Measurements from ENCODE around the gene SLC24A2. TPM values are rescaled to one million over a fixed set of nuclear protein-coding genes. Genes with fewer than 3 reads are reported as not detected.

SLC24A2 gene
- total RNA-seq, 1 experiment from 2014 or later, result 8.0 TPM

DNA sequence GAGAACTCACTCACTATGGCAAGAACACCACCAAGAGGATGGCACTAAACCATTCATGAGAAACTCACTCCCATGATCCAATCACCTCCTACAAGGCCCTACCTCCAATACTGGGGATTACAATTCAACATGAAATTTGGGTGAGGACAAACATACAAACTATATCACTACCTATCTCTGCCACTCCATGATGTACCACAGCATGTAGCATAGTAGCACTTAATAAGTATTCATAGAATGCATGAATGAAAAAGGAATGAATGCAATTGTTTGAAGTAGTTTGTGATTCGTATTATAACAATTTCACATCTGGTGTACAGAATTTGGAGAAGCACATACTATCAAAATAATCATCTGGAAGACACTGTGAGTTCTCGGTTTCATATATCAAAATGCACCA is 27.9 kb upstream of the SLC24A2 start (continued):
- TF ChIP-seq GABPB1 (CRISPR knock-in tag; IDR thresholded peaks at IDR 0.05) (no peak), ZNF416 (CRISPR knock-in tag; IDR thresholded peaks at IDR 0.05) (no peak), ZNF138 (CRISPR knock-in tag; conservative IDR thresholded peaks at IDR 0.05) (no peak), ATF2 (CRISPR knock-in tag; IDR thresholded peaks at IDR 0.05; ENCODE audit: borderline replicate concordance, low read depth) (no peak), FOXK1 (CRISPR knock-in tag; IDR thresholded peaks at IDR 0.05) (no peak)

GRCh38 chr9:19812194-19812593 is 23.4 kb upstream of the SLC24A2 start:
- Mint-ChIP-seq H3K4me3 (no peak overlapping the region), H3K27ac (no peak overlapping the region), H3K9me3 (peaks cover 63% of the 10 kb centered on the region), H3K27me3 (ENCODE audit: low read depth) (no peaks in the 10 kb centered on the region), H3K4me1 (peaks cover 28% of the 10 kb centered on the region), H3K36me3 (peaks cover 55% of the 10 kb centered on the region)
- POLR2A ChIA-PET, result no interaction called here
- DNase-seq (ENCODE audit: low spot score), result no peak
- CTCF ChIA-PET, result no interaction called here
- TF ChIP-seq USF1 (CRISPR knock-in tag; IDR thresholded peaks at IDR 0.05), result no peak
- TF ChIP-seq ZNF281 (CRISPR knock-in tag; IDR thresholded peaks at IDR 0.05), result no peak
- TF ChIP-seq ZBTB43 (CRISPR knock-in tag; IDR thresholded peaks at IDR 0.05), result no peak
- no peak for TF ChIP-seq ZNF317 (CRISPR knock-in tag; IDR thresholded peaks at IDR 0.05; ENCODE audit: borderline replicate concordance, low read depth)
- no peak for TF ChIP-seq SMAD4 (CRISPR knock-in tag; IDR thresholded peaks at IDR 0.05)
- ATAC-seq, result no peak

- no peak for DNase-seq (ENCODE audit: low spot score)
- Mint-ChIP-seq H3K9me3 (peaks cover 40% of the 10 kb centered on the region), H3K36me3 (peaks cover 36% of the 10 kb centered on the region), H3K4me1 (peaks cover 52% of the 10 kb centered on the region), H3K4me3 (no peak overlapping the region), H3K27me3 (ENCODE audit: low read depth) (no peaks in the 10 kb centered on the region), H3K27ac (peak overlapping the region; percentile 86; the same call in 1 of the 2 replicates)
- POLR2A ChIA-PET, result no interaction called here
- no peak for ATAC-seq
- TF ChIP-seq AFF4 (CRISPR knock-in tag; IDR thresholded peaks at IDR 0.05; ENCODE audit: borderline replicate concordance) (no peak), GABPB1 (CRISPR knock-in tag; IDR thresholded peaks at IDR 0.05) (peak; percentile 44; the same call in 1 of the 2 replicates)
- CTCF ChIA-PET, result interaction anchor here (1.3 kb wide), 1 partner anchor 345 kb away, joined by 4 read pairs; no protein-coding TSS in a partner anchor
Measured at GRCh38 chr9:19809422-19810269, 20.8 kb upstream of the SLC24A2 start.
